Psoas muscle (tissue), 8 donors: ENCODE data around the gene MYB. TPM values are rescaled to one million over a fixed set of nuclear protein-coding genes. Genes with fewer than 3 reads are reported as not detected.

Source experiments
- ATAC-seq, 4 donors: fragments of 200-7000 bp; cut with Tn5 transposase; one replicate each; pipeline ENCODE4 v1.9.1; 2020; ENCODE audit warnings: moderate library complexity in 3 of 4, mild to moderate bottlenecking in 2 of 4
- DNase-seq, 2 donors: peaks; one replicate each; pipeline ENCODE4 v3.0.0-alpha.2; 2020
- H3K27ac ChIP-seq: fragments of 200-600 bp; one replicate; pipeline ENCODE4 v1.8.0; 2022
- H3K27me3 ChIP-seq, 3 donors: fragments of 200-600 bp in 1 of 3; one replicate each; pipeline versions ENCODE4 v1.6.1 to v1.8.0; 2013 to 2022; ENCODE audit warnings: low read length in 2 of 3, mild to moderate bottlenecking in 2 of 3, moderate library complexity in 1 of 3; ENCODE audit not compliant: insufficient read depth in 3 of 3
- H3K36me3 ChIP-seq, 2 donors: fragments of 200-600 bp in 1 of 2; one replicate each; pipeline versions ENCODE4 v1.6.1 to v1.8.0; 2013 to 2022; ENCODE audit warnings: low read depth in 1 of 2, mild to moderate bottlenecking in 1 of 2, moderate library complexity in 1 of 2; ENCODE audit not compliant: insufficient read depth in 1 of 2
- H3K4me1 ChIP-seq: fragments of 200-600 bp; one replicate; pipeline ENCODE4 v1.8.0; 2022
- H3K4me3 ChIP-seq: fragments of 200-600 bp; one replicate; pipeline ENCODE4 v1.8.0; 2022; ENCODE audit warnings: mild to moderate bottlenecking
- H3K9me3 ChIP-seq: fragments of 200-600 bp; one replicate; pipeline ENCODE4 v1.8.0; 2022
- WGBS, 3 donors: extraction: QIAGEN DNeasy Blood & Tissue Kit; methylation state at CpG; one replicate each; pipeline versions ENCODE4 v1.1.6 to v1.1.7; 2013; 5-methylcytosine and 5-hydroxymethylcytosine counted together
- intact Hi-C, 2 donors: fragments of 100-400 bp; cut with DNase I; formaldehyde crosslinking; loops; one replicate each; pipeline versions ENCODE4 v1.11.0 to v1.14.2; 2022
- polyA plus RNA-seq, 3 donors: library from polyadenylated mRNA; stranded (reverse); fragments of 200-250 nt; gene quantifications; one replicate each; pipeline ENCODE4 v1.2.3, GENCODE V29; 2013
- total RNA-seq, 4 donors: library from RNA; stranded (reverse); fragmentation: NEBNext Ultra II Directional in 2 of 4; extraction: Animal tissue kit (Norgen Biotek cat#: 25700) in 2 of 4; gene quantifications; one replicate each; pipeline versions ENCODE4 v1.2.1 to v1.2.4, GENCODE V29; 2021 to 2023
- TF ChIP-seq, protein P1 (sequence below): fragments of 200-600 bp; IDR thresholded peaks from one replicate; pipeline ENCODE4 v1.8.0; 2022; ENCODE audit warnings: antibody characterized with exemption
- donor health status: healthy with polysubstance abuse.
- donor health status: DM: no; HTN: no; CAD: no; lungs with moderate emphysema.
- donor health status: Bipolar disorder and iron deficiency.
- donor health status: healthy.
- donor health status: DM: yes; HTN: yes; CAD: no.
- donor health status: DM: no; HTN: no; CAD: no.
- donor health status: DM: no; HTN: no; CAD: no.
- donor health status: DM: yes; HTN: yes; CAD: no.

Gene MYB
- total and polyA plus RNA-seq, 7 donors: 0.04 to 0.28 (median 0.05) TPM; not detected in 3

DNA sequence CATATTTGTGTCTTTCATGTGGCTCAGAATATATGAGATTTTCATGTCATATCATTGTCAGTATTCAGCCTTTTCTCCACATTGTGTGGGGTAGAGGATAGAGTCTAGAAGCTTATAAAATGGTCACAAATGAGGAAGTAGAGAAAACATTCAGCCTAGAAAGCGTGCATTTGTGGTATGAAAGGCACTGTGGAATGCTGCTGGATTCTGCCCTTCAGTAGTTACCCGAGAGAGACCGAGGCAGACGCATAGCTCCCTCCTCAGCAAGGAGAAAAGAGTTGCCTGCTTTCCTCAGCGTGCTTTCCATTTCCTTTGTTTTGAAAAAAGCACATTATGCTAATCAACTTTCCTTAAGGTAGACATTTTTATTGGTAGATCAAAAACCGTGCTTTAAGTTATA lies 28.7 kb downstream of the MYB start:
- TF ChIP-seq, protein P1, sequence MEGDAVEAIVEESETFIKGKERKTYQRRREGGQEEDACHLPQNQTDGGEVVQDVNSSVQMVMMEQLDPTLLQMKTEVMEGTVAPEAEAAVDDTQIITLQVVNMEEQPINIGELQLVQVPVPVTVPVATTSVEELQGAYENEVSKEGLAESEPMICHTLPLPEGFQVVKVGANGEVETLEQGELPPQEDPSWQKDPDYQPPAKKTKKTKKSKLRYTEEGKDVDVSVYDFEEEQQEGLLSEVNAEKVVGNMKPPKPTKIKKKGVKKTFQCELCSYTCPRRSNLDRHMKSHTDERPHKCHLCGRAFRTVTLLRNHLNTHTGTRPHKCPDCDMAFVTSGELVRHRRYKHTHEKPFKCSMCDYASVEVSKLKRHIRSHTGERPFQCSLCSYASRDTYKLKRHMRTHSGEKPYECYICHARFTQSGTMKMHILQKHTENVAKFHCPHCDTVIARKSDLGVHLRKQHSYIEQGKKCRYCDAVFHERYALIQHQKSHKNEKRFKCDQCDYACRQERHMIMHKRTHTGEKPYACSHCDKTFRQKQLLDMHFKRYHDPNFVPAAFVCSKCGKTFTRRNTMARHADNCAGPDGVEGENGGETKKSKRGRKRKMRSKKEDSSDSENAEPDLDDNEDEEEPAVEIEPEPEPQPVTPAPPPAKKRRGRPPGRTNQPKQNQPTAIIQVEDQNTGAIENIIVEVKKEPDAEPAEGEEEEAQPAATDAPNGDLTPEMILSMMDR: no peak
- Histone ChIP-seq H3K4me3 (no peak overlapping the region), H3K27ac (no peak overlapping the region), H3K4me1 (no peaks in the 10 kb centered on the region), H3K9me3 (no peaks in the 10 kb centered on the region), H3K36me3 (no peaks in the 10 kb centered on the region), H3K27me3 (no peaks in the 10 kb centered on the region)
- no peak for ATAC-seq
- intact Hi-C loops: no loop called here
- no peak for DNase-seq
- 73 to 79% (median 77%) methylated on average over 6 of the region's 6 CpGs for whole genome bisulfite sequencing, 3 donors

DNA sequence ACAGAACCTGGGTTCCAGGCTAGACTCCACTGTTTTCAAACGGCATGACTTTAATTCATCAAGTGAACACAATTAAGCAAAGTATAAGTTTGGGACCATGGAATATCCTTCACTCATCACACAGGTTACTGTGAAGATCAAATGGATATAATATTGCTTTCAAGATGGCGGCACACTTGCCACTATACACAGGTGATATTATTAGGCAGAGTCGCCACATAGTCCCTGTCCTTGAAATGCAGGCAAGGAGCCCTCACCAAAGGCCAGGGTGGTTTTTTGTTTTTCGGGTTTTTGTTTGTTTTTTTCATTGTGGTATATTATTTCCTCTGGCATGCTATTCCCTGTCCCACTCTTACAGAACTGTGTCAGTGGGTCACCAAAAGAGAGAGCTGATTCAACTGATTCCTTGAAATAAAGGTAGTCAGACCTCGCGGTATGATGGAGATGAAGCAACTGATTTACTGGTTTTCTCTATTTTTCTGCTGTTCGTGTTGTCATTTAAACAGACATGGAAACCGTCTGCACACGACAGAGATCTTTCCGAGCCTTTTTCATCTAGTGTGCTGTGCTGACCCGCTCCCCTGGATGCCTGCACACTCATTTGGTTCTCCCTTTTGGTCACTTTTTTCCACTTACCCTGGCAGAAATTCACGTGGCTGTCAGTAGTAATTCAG lies 29.7 kb downstream of the MYB start:
- TF ChIP-seq, protein P1: no peak
- DNase-seq: no peak
- no peak for ATAC-seq
- intact Hi-C loops: no loop called here
- Histone ChIP-seq H3K4me3 (no peak overlapping the region), H3K27me3 (no peaks in the 10 kb centered on the region), H3K27ac (no peak overlapping the region), H3K4me1 (no peaks in the 10 kb centered on the region), H3K9me3 (no peaks in the 10 kb centered on the region), H3K36me3 (no peaks in the 10 kb centered on the region)
- WGBS, 3 donors: 90 to 93% (median 92%) methylated on average over 12 of the region's 12 CpGs

DNA sequence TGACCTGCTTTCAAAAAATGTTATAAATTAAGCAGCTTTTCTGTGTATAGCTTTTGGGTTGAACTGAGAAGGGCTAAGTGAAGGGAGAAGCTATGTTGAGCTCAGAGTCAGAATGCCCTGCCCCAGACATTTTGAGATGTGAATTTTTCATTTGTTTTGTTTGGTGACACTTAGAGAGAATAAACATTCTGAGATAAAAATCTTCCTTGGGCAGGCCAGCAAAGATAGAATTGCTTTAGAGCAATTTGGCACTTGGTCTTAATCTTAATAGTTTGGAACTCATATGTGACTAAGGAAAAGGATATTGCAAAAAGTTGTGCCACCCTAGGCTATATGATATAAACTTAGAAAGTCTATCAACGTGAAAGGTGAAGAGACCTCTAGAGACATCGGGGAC lies 30.2 kb downstream of the MYB start:
- ATAC-seq (no peak), DNase-seq (no peak)
- H3K27ac ChIP-seq: no peak overlapping the region
- intact Hi-C loops: no loop called here
- TF ChIP-seq, protein P1: no peak
- H3K4me3 ChIP-seq: no peak overlapping the region
- H3K36me3 ChIP-seq: no peaks in the 10 kb centered on the region
- no peaks in the 10 kb centered on the region for H3K9me3 ChIP-seq
- H3K4me1 ChIP-seq: no peaks in the 10 kb centered on the region
- no peaks in the 10 kb centered on the region for H3K27me3 ChIP-seq
- 90 to 96% (median 91%) methylated on average over 2 of the region's 2 CpGs for WGBS, 3 donors

DNA sequence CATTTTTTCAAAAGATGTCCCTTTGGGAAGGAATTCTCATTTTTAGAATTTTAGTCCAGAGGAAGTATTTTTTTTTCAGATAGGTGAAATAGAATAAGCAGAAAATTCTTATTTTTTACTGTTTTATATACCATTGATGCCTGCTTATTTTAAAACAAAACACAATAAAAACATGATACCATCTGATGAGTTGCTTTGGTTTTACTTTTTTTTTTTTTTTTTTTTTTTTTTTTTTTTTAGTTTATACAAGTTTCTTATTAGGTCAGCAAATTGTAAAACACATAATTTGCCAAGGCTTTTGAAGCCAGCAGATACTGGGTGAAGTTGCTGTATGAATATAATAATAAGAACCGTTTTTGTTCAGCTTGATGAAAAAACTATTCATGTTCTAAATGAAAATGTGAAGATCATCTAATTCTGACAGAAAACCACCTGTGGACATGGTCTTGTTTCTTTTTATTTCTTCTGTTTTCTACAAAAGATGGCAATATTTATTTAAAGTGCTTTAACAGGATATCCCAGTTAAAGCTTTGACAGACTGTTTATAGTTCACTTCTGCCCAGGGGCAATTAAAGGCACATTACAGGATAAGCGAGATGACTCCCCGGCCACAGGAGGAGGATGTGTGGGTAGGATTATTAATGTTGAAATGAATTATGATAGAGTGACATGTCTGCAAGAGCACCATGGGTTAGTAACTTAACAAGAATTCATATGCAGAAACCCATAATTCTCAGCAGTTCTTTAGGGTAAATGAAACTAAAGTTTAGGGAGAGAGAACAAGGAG lies 31.1 kb downstream of the MYB start:
- Histone ChIP-seq H3K36me3 (no peaks in the 10 kb centered on the region), H3K9me3 (no peaks in the 10 kb centered on the region), H3K4me1 (no peaks in the 10 kb centered on the region), H3K4me3 (no peak overlapping the region), H3K27ac (no peak overlapping the region), H3K27me3 (no peaks in the 10 kb centered on the region)
- WGBS, 3 donors: 64 to 72% (median 70%) methylated on average over 3 of the region's 3 CpGs
- intact Hi-C loops: no loop called here
- ATAC-seq: no peak
- TF ChIP-seq, protein P1: no peak
- DNase-seq: no peak
